NOMO-1 treated with DMSO at 0.1 percent for 48 hours (cell line): ENCODE measurements around the gene ACOT8.

Experiments used
- DNase-seq: peaks from one replicate; lab custom pipeline; 2025; ENCODE audit not compliant: unreplicated experiment; lab: John Stamatoyannopoulos, UW

The ACOT8 gene

DNA sequence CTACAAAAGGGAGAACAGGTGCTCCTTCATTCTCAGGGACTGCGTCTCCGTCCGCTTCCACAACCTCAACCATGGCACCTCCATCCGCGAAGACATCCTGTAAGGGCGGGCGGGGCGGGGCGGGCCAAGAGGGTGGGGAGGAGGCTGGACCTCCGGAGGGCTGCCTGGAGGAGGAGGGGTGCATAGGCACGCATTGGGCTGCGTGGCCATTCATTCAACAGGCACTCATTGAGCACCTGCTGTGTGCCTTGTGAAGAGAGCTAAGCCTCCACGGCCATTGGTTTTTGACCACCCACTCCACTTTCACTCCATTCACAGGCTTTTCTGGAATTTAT is 657 bp upstream of the ACOT8 start:
- DNase-seq: peak; percentile 56

DNA sequence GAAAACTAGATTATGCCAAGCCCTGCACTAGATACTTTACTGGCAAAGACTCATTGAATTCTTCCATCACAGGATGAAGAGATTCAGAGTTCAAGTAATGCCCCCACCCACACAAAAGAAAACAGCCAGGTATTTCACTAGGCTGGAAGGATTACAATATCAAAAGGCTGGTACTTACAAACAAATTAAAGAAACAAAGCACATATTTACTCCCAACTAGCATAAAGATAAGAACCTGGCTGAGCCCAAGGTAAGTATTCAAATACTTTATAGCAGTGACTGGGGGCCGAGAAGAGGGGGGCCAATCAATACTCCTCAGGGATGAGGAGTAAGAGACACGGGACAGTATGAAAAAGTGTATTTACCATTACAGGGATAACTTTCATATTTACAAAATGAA is 3.7 kb downstream of the ACOT8 start:
- no peak for DNase-seq

DNA sequence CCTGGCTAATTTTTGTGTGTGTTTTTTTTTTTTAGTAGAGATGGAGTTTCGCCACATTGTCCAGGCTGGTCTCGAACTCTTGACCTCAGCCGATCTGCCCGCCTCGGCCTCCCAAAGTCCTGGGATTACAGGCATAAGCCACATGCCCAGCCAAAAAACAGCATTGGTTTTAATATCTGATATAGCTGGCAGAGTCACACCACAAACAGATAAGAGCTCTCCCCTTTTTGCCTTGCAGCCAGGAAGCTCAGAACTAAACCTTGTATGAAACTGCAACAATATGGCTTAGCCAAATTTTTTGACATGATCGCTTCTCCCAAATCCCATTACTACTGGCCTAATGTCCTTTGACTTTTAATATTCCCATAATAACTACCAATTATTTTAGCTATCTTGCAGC is 4.9 kb downstream of the ACOT8 start:
- no peak for DNase-seq

DNA sequence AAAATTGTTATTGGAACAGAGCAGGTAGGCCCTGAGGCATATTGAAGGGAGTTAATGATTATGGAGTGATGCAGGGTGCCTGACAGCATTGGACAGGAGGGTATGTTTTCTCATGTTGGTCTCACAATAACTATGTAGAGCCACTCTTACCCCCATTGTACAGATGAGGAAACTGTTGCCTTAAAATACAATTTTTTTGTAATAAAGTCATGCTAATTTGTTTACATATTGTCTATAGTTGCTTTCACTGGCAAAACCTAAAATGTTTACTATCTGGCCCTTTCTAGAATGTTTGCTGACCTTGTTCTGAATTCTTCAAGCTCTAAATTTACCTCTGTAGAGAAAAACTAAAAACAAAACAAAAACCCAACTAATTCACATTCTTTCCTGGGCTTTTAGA is 5.7 kb downstream of the ACOT8 start:
- no peak for DNase-seq

DNA sequence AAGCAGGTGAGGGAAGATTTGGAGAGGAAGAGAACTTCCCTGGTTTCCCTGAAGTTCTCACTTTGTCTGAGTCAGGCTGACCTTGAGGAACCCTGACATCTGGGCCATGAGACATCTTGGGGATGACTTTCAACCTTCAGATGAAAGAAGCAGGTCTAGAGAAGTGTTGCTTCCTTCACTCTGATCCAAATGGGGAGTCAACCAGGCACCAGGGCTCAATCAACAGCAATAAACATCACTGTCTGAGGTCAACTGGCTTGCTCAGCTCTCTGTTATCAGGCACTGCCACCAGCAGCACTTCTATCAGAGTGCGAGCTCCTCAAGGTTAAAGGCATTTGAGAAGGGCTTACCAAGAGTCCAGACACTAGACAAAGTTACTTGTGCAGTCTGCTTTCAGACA is 6.3 kb downstream of the ACOT8 start:
- DNase-seq: no peak

DNA sequence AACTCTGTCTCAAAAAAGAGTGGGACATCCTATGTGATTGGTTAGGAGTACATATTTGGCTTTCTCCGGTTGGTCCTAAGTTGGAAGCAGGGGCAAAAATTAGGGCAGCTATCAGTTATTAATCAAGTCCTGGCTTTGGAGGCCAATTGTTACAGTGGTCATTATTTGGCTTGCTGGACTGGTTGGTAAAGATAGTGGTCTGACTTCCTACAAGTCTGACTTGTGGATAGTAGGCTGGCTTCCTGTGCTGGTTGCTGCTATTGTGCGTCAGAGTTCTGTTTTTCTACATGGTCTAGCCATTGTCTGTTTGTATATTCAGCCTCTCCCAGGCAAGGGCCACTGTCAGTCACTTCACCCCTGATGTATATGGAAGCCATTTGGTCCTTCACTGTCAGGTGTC is 7.0 kb downstream of the ACOT8 start:
- DNase-seq: no peak

DNA sequence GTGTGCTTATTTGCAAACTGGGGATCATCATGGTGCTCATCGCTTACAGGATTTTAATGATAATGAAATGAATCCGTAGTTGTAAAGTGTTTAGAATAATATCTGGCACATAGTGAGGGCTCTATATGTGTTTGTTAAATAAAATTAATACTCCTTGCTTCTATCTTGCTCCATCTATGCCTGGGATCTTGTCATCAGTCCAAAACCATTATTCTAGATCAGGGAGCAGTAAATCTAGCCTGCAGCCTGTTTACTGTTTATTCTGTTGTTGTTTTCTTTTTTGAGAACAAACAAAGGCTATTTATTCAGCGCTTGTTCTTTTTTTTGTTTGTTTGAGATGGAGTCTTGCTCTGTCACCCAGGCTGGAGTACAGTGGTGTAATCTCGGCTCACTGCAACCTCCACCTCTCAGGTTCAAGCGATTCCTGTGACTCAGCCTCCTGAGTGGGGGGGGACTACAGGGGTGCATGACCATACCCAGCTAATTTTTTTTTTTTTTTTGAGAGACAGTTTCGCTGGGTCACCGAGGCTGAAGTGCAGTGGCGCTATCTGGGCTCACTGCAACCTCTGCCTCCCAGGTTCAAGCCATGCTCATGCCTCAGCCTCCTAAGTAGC is 8.1 kb downstream of the ACOT8 start:
- no peak for DNase-seq

DNA sequence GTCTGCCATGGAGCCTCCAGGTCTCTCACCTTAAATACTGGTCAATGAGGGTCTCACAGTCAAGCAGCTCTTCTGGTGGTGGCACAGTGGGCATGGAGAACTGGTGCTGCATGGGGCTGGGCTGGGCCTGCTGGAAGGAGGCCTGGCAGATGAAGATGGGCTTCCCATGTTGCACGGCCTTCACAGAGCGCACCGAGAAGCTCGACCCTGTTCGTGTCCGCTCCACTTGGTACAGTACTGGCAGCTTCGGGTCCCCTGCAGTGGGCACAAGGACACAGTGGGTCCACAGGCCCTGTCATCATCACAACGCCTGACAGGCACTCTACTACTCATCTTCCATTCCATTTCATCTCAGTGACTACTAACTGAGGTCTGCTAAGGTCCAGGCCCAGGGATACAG is 8.8 kb downstream of the ACOT8 start:
- no peak for DNase-seq

DNA sequence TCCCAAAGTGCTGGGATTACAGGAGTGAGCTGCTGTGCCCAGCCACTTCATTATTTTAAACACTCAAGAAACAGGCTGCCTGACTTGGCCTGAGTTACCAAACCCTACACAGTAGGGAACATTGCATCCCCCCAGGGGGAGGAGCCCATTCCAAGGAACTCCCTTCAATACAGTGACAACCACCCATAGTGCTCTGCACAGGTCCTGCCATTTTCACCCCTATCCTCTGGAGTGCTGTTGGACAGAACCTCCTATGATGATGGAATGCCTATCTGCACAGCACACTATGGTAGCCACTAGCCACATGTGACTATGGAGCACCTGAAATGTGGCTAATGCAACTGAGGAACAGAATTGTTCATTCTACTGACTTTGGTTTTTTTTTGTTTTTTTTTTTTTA is 11.7 kb downstream of the ACOT8 start:
- DNase-seq: no peak

DNA sequence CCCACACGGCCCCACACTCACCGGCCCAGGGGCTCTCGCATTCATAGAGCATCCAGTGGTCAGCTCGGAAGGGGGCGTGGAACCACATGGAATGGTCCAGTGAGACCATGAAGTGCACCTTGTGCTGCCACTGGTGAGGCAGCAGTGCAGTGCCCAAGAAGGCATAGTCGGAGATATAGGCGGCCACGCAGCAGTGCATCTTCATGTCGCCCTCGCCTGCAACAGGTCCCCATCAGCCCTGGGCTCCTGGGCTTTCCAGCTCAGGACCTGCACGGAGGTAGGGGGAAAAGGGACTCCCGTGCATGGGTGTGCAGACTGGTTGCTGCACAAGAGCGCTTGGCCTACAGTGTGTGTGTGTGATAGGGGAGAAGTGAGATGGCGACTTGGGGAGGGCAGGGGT is 13.7 kb downstream of the ACOT8 start:
- no peak for DNase-seq

DNA sequence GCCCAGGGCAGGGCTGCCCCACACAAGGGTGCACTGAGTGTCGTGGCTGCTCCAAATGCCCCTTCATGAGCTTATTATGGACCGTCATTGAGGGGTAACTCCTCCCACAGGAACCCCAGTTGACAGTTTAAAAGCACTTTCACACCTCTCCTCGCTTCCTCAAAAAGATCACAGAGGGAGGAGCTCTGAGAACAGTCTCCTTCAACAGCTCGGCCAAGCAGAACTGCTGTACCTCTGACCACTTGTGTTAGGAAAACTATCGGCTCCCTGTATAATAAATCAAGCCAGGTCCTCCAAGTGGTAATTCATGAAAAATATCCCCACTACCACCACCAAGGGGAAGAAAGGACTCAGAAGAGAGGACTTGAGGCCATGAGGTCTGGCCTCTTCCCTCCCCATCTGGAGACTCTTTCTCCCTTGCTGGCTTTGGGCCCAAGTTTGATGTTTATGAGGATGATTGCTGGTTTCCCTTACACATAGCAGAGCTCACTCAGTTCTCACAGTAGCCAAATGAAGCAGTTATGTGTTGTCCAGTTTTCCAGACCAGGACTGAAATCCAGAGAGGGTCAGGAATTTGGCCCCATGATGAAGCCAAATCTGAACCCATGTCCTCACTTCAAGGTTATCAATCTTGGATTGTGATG is 14.9 kb downstream of the ACOT8 start:
- peak; percentile 95 for DNase-seq

DNA sequence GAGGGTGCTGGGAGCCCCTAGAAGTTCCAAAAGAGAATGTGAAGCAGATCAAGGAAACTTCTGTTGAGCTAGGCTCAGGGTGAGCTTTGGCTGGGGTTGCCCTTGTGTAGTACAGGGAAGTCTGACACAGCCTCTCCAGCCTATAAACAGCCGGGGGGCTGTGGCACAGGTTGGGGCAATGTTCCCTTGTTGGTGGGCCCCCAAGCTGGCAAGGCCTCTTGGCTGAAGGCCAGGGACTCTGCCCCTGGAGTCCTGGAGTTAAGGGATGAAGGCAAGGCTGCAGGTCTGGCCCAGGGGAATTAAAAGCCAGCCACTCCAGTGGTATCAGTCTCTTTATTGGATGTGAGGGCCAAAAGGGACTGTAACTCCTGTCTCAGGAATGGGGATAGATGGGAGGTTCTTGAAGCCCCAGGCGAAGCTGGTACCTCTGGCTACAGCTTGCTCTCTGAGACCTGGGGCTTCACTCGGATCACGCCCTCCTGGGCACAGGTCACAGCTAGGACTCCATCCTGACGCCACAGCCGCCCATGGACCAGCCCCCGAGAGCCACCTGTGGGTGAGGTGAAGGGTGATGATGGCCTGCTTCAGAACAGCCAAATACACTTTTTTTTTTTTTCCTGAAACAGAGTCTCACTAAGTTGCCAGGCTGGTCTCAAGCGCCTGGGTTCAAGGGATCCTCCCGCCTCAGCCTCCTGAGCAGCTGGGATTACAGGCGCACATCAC is 15.6 kb downstream of the ACOT8 start:
- DNase-seq: no peak

DNA sequence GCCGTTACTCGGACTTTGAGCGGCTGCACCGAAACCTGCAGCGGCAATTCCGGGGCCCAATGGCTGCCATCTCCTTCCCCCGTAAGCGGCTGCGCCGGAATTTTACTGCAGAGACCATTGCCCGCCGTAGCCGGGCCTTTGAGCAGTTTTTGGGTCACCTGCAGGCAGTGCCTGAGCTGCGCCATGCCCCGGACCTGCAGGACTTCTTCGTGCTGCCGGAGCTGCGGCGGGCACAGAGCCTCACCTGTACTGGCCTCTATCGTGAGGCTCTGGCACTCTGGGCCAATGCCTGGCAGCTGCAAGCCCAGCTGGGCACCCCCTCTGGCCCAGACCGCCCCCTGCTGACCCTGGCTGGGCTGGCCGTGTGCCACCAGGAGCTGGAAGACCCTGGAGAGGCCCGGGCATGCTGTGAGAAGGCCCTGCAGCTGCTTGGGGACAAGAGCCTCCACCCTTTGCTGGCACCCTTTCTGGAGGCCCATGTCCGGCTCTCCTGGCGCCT is 16.4 kb downstream of the ACOT8 start:
- no peak for DNase-seq

DNA sequence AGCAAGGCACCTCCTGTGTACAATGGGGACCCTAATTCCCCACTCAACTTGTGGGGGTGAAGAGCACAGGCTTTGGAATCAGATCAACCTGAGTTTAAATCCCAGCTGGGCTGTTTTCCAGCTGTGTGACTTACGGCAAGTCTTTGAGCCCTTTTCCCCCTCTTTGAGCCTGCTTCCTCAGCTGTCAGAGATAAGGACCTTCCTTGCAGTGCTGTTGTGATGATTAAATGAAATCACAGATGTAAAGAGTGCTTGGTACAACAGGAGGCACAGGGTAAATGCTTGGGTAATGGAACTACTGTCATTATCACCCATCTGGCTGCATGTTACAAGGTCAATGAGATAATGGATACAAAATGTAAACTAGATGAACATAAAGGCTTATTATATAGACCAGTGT is 20.4 kb downstream of the ACOT8 start:
- no peak for DNase-seq

DNA sequence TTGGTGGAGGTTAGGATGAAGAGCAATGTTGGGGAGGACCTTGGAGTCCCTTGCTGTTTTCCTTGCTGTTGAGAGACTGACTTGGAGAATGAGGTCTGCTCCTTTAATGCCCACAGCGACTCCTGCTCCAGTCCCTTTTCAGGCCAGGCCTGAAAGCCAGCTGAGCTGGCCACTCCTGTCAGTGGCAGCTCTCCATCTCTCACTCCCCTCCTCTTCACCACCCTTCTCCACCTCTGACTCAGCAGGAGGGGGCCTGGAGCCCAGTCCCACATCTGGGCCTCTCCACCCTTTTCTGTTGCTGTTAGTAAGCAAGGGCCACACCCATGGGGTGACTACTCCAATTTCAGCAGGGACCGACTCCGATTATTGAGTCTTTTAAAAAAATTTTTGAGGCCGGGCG is 21.4 kb downstream of the ACOT8 start:
- DNase-seq: no peak

DNA sequence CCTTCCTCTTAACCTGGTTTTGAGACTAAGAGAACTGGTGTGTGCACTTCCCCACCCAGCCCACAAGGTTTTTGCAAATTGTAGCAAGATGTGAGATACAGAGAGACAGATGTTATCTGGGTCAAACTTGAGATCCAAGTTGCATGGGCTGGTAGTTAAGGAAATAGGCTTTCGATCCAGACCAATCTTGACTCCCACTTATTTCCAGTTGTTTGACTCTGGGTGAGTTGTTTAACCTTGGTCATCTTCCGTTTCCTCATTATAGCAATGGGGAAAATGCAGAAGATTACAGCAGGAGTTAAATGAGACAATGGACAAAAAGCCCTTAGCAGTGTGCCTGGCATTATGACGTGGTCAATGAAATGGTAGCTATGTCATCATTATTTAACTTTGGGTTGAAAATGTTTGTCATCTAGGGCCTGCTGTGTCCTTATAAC is 21.8 kb downstream of the ACOT8 start:
- DNase-seq: peak; percentile 27

DNA sequence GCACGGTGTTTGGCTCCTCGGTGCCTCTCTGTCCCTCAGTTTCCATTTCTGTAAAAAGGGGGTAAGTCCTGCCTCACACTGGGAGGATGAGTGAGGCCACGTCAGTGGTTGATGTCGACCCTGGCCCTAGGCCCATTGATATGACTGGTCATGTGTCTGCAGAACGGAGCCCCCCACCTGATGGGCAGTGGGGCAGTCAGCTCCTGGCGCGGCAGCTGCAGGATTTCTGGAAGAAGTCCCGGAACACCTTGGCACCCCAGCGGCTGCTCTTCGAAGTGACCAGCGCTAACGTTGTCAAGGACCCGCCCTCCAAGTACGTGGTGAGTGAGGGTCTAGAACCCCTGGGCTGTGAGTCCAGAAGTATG is 22.4 kb downstream of the ACOT8 start:
- DNase-seq: no peak

DNA sequence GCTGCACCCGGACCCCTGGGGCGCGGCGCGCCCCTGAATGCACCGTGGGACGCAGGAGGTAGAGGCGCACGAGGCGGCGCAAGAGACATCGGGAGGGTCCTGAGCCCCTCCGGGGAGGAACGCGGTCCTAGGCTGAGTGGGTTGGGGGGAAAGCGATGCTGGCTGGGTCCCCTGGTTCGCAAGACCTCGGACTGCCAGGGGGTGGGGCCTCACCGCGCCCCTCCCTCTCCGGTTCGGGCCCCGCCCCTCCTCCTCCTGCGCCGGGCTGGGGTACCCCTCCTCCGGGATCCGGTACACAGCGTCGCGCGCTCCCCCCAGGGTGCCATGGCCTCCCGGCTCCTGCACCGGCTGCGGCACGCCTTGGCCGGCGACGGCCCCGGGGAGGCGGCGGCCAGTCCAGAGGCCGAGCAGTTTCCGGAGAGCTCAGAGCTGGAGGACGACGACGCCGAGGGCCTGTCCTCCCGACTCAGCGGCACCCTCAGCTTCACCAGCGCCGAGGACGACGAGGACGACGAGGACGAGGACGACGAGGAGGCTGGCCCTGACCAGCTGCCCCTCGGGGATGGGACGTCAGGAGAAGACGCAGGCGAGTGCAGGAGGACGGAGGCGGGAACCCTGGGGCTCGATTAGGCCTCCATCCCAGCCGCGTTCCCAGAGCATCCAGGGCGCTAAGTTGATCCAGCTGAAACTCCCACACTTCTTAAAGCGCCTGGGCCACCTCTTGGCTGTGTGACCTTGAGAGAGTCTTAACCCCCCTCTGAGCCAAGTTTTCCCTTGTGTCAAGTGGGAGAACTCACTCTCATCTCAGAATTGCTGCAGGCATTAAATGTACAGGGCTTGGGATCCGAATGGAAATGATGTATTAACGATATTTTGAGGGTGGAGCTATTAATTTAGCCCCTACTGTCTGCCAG is 23.1 kb downstream of the ACOT8 start:
- no peak for DNase-seq

DNA sequence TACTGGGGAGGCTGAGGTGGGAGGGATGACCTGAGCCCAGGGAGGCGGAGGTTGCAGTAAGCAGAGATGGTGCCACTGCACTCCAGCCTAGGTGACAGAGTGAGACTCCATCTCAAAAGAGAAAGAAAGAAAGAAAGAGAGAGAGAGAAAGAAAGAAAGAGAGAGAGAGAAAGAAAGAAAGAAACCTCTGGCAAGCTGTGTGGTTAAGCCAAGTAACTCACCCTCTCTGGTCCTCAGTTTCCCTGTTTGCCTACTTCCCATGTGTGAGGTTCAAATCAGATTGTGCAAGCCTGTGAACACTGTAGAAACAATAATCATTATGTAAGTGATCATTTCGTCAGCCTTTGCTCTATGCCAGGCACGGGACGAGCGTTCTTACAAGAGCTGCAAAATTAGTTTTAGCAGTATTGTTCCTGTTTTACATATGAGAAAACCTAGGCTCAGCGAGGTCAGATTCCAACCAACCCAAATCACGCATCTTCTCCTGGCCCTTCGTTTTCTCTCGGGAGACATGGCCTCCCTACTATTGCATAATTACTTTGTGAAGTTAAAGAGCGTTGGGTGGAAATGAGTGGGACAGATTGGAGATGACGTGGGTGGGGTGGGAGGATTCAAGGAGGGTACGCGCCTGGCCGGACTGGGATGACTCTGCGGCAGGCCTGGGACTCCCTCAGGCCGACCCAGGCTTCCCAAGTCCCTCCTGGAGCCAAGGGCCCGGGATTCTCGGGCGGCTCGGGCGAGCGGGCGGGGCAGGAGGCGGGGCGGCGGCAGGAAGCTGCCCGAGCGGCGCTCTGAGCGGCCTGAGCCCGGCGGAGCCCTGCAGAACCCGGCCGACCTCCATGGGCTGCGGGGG is 23.9 kb downstream of the ACOT8 start, which contains the start of gene SNX21:
SNX21 (plus strand) TSS at position 770 of the 853 bp plus-strand sequence. CDS start 121 bp downstream, outside the sequence.
- DNase-seq: peak; percentile 83

DNA sequence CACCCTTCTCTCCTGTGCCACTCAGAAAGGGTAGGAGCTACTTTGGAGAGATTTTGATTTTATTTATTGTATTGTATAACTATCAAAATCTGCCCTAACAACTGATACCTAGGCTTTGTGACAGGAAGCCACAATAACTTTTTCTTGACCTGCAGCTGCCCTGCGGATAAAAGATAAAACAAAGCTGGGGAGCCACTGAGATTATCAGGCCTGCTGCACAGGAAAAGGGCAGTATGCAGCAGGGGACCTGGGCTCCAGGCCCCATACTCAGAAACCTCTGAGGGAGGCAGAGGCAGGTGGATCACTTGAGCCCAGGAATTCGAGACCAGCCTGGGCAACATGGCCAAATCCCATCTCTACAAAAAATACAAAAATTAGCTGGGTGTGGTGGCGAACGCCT is 24.6 kb downstream of the ACOT8 start:
- DNase-seq: no peak
